Lung (tissue), 12 donors: ENCODE measurements around the gene C12orf42. TPM values are rescaled to one million over a fixed set of nuclear protein-coding genes. Genes with fewer than 3 reads are reported as not detected.

Experiments
- ATAC-seq: fragments of 200-7000 bp; cut with Tn5 transposase; one replicate; pipeline ENCODE4 v1.9.1; 2020; ENCODE audit warnings: moderate number of reproducible peaks; ENCODE audit not compliant: insufficient read depth, low FRiP score
- DNase-seq, 3 donors: peaks; one replicate each; pipeline ENCODE4 v3.0.0-alpha.2; 2013 to 2017
- H3K27ac ChIP-seq, 2 donors: one replicate each; pipeline ENCODE4 v1.5.1; 2013; ENCODE audit warnings: mild to moderate bottlenecking in 2 of 2, moderate library complexity in 2 of 2, control low read depth in 1 of 2, inconsistent platforms in 1 of 2, low read depth in 1 of 2, low read length in 1 of 2
- H3K27me3 ChIP-seq, 3 donors: one replicate each; pipeline ENCODE4 v1.5.1; 2013; ENCODE audit warnings: low read length in 2 of 3; ENCODE audit not compliant: control insufficient read depth in 3 of 3, insufficient read depth in 3 of 3
- H3K36me3 ChIP-seq, 4 donors: one replicate each; pipeline ENCODE4 v1.5.1; 2013; ENCODE audit warnings: low read length in 4 of 4, mild to moderate bottlenecking in 1 of 4, moderate library complexity in 1 of 4; ENCODE audit not compliant: control insufficient read depth in 4 of 4, insufficient read depth in 4 of 4
- H3K4me1 ChIP-seq, 5 donors: one replicate each; pipeline ENCODE4 v1.5.1; 2013; ENCODE audit warnings: low read length in 5 of 5, mild to moderate bottlenecking in 2 of 5, moderate library complexity in 1 of 5; ENCODE audit not compliant: control insufficient read depth in 5 of 5, insufficient read depth in 5 of 5
- H3K4me3 ChIP-seq: one replicate; pipeline ENCODE4 v1.5.1; 2013; ENCODE audit warnings: mild to moderate bottlenecking, control low read depth, moderate library complexity
- H3K9ac ChIP-seq, 2 donors: one replicate each; pipeline ENCODE4 v1.5.1; 2013; ENCODE audit warnings: low read length in 2 of 2, control low read depth in 1 of 2; ENCODE audit not compliant: insufficient read depth in 1 of 2
- H3K9me3 ChIP-seq, 4 donors: one replicate each; pipeline ENCODE4 v1.5.1; 2013; ENCODE audit warnings: low read length in 3 of 4, mild to moderate bottlenecking in 1 of 4, moderate library complexity in 1 of 4; ENCODE audit not compliant: control insufficient read depth in 4 of 4, insufficient read depth in 3 of 4
- CTCF ChIP-seq: IDR thresholded peaks from 2 replicates; pipeline ENCODE4 v1.5.1; 2012; ENCODE audit warnings: mild to moderate bottlenecking; ENCODE audit errors: control extremely low read depth, extremely low read depth
- WGBS, 2 donors: extraction: QIAGEN DNeasy Blood & Tissue Kit; methylation state at CpG; one replicate each; pipeline ENCODE4 v1.1.7; 2013; 5-methylcytosine and 5-hydroxymethylcytosine counted together
- polyA plus RNA-seq, 2 donors: library from polyadenylated mRNA; stranded (reverse); fragments of 200-250 nt; gene quantifications; one replicate each; pipeline ENCODE4 v1.2.1, GENCODE V29; 2013
- total RNA-seq, 2 donors: library from RNA; depleted of rRNA in 1 of 2; stranded (reverse); fragments of >200 nt in 1 of 2; gene quantifications; one replicate each; pipeline ENCODE4 v1.2.1, GENCODE V29; 2014 to 2021
- donor health status: control.
- donor health status: control.
- donor health status: Bipolar disorder and iron deficiency.
- donor health status: healthy.
- donor health status: DM: yes; HTN: yes; CAD: no.

Gene C12orf42
- total and polyA plus RNA-seq, 4 donors, result 0.03 TPM; not detected in 3

GRCh38 chr12:103386451-103386850, 109.3 kb downstream of the C12orf42 start:
- Histone ChIP-seq H3K4me3 (no peak overlapping the region), H3K27me3 (no peaks in the 10 kb centered on the region), H3K4me1 (no peaks in the 10 kb centered on the region), H3K27ac (no peak overlapping the region), H3K9me3 (no peaks in the 10 kb centered on the region), H3K9ac (no peak overlapping the region), H3K36me3 (no peaks in the 10 kb centered on the region)
- no peak for TF ChIP-seq CTCF
- ATAC-seq (no peak), DNase-seq (no peak)
- WGBS, 2 donors, result 77 to 91% methylated on average over 3 of the region's 3 CpGs

- no peaks in the 10 kb centered on the region for H3K9me3 ChIP-seq
- 74 to 77% methylated on average over 1 of the region's 1 CpG for WGBS, 2 donors
- no peaks in the 10 kb centered on the region for H3K27me3 ChIP-seq
- DNase-seq (no peak), ATAC-seq (no peak)
- no peaks in the 10 kb centered on the region for H3K4me1 ChIP-seq
- H3K27ac ChIP-seq, result no peak overlapping the region
- H3K36me3 ChIP-seq, result no peaks in the 10 kb centered on the region
- H3K4me3 ChIP-seq, result no peak overlapping the region
- no peak overlapping the region for H3K9ac ChIP-seq
- TF ChIP-seq CTCF, result no peak
Observed at GRCh38 chr12:103382736-103383346, 112.9 kb downstream of the C12orf42 start.

GRCh38 chr12:103382119-103382518, 113.6 kb downstream of the C12orf42 start:
- Histone ChIP-seq H3K27ac (no peak overlapping the region), H3K9me3 (no peaks in the 10 kb centered on the region), H3K9ac (no peak overlapping the region), H3K4me3 (no peak overlapping the region), H3K36me3 (no peaks in the 10 kb centered on the region), H3K27me3 (no peaks in the 10 kb centered on the region), H3K4me1 (no peaks in the 10 kb centered on the region)
- DNase-seq, result no peak
- no peak for ATAC-seq
- TF ChIP-seq CTCF, result no peak
- WGBS, 2 donors, result 91 to 92% methylated on average over 2 of the region's 2 CpGs

- no peak overlapping the region for H3K9ac ChIP-seq
- H3K27me3 ChIP-seq, result no peaks in the 10 kb centered on the region
- no peak overlapping the region for H3K27ac ChIP-seq
- no peak for TF ChIP-seq CTCF
- ATAC-seq (no peak), DNase-seq (no peak)
- H3K36me3 ChIP-seq, result no peaks in the 10 kb centered on the region
- H3K9me3 ChIP-seq, result no peaks in the 10 kb centered on the region
- no peaks in the 10 kb centered on the region for H3K4me1 ChIP-seq
- no peak overlapping the region for H3K4me3 ChIP-seq
- 89 to 91% methylated on average over 6 of the region's 6 CpGs for WGBS, 2 donors
Observed at GRCh38 chr12:103379670-103380069, 116.1 kb downstream of the C12orf42 start.
